Stomach (tissue), 4 donors: ENCODE measurements around the gene DNAJC16.

ENCODE experiments used
- POLR2A ChIP-seq, 4 donors: fragments of 450-650 bp; IDR thresholded peaks; one replicate each; pipeline ENCODE4 v1.6.1; 2016; ENCODE audit warnings: antibody characterized with exemption in 4 of 4, control low read depth in 2 of 4, mild to moderate bottlenecking in 1 of 4, moderate library complexity in 1 of 4
- TF ChIP-seq, protein P1 (sequence below), 7 experiments: fragments of 450-650 bp in 4 of 7; fragments of 200-600 bp in 3 of 7; sonication (generic) in 3 of 7; IDR thresholded peaks; one replicate each; pipeline ENCODE4 v1.5.1; 2016 to 2019; ENCODE audit warnings: antibody characterized with exemption in 7 of 7, control low read depth in 2 of 7, mild to moderate bottlenecking in 1 of 7

DNA sequence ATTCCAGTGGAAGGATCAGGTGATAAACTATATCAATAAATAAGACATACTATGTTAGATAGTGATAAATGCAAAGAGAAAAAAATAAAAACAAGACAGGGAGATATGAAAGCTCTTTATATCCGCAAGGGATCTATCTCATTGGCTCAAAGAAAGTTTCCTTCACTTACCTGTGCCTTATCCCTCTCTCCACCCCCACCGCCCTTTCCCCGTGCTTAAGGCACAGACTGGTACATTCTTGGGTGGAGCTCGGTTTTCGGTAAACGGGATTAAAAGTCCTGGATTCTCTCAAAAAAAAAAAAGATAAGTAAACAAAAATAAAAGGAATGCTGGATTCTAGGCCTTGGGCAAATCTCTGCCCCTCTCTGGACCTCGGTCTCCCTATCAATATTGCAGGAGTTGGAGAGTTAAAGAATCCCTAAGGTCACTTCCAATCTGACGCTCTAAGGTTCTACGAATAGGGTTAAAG is 593 bp upstream of the DNAJC16 start:
- TF ChIP-seq, protein P1, sequence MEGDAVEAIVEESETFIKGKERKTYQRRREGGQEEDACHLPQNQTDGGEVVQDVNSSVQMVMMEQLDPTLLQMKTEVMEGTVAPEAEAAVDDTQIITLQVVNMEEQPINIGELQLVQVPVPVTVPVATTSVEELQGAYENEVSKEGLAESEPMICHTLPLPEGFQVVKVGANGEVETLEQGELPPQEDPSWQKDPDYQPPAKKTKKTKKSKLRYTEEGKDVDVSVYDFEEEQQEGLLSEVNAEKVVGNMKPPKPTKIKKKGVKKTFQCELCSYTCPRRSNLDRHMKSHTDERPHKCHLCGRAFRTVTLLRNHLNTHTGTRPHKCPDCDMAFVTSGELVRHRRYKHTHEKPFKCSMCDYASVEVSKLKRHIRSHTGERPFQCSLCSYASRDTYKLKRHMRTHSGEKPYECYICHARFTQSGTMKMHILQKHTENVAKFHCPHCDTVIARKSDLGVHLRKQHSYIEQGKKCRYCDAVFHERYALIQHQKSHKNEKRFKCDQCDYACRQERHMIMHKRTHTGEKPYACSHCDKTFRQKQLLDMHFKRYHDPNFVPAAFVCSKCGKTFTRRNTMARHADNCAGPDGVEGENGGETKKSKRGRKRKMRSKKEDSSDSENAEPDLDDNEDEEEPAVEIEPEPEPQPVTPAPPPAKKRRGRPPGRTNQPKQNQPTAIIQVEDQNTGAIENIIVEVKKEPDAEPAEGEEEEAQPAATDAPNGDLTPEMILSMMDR (IDR thresholded peaks at IDR 0.05) = no peak
- no peak for TF ChIP-seq POLR2A (IDR thresholded peaks at IDR 0.05)
